ENCODE results near the gene ELL.

GRCh38 chr19:18494267-18494607 is 27.6 kb downstream of the ELL start:
- TF ChIP-seq CTCF (conservative IDR thresholded peaks at IDR 0.05 in 1 of 2, IDR thresholded peaks at IDR 0.05 in 1 of 2; ENCODE audit: extremely low read depth in 1 of 2, insufficient read depth in 1 of 2, low read depth in 1 of 2, low read length in 2 of 2) (no peak), EZH2 (IDR thresholded peaks at IDR 0.05; ENCODE audit: borderline replicate concordance, low read length) (no peak)

Measured in mammary epithelial cell (primary cell).